ENCODE data around the gene PLPP6.

Gene PLPP6

GRCh38 chr9:4700932-4701331, 38.8 kb downstream of the PLPP6 start:
- DNase-seq, result no peak

GRCh38 chr9:4701526-4701925, 39.4 kb downstream of the PLPP6 start:
- no peak for DNase-seq

GRCh38 chr9:4704129-4704528, 42.0 kb downstream of the PLPP6 start:
- no peak for DNase-seq

GRCh38 chr9:4706021-4706420, 43.9 kb downstream of the PLPP6 start:
- DNase-seq, result no peak

- DNase-seq, result no peak
These were observed 45.0 kb downstream of the PLPP6 start for GRCh38 chr9:4706971-4707622.

GRCh38 chr9:4709380-4709779, 47.3 kb downstream of the PLPP6 start:
- DNase-seq, result no peak

- no peak for DNase-seq
These were observed 51.8 kb downstream of the PLPP6 start for GRCh38 chr9:4713849-4714248.

GRCh38 chr9:4714266-4715016, 52.3 kb downstream of the PLPP6 start:
- DNase-seq, result no peak

All from activated CD4-positive, alpha-beta T cell treated with anti-CD3 and anti-CD28 coated beads, Interleukin-2, amount 50 U/mL, for 16 hours (primary cell).